SJSA1 (cell line): Measurements from ENCODE around the gene PARP6. TPM values are rescaled to one million over a fixed set of nuclear protein-coding genes. Genes with fewer than 3 reads are reported as not detected.

Experiments used
- DNase-seq, 2 experiments: peaks; one replicate each; pipeline ENCODE4 v3.0.0-alpha.2; 2015 to 2020; ENCODE audit warnings: low spot score in 2 of 2, low read depth in 1 of 2
- H3K27ac ChIP-seq: fragments of 250-450 bp; sonication (Bioruptor Pico); 2 replicates; pipeline ENCODE4 v1.5.1; 2020; ENCODE audit warnings: mild to moderate bottlenecking, moderate library complexity
- H3K27me3 ChIP-seq: fragments of 250-450 bp; sonication (Bioruptor Pico); replicated peaks from 2 replicates; pipeline ENCODE4 v1.5.1; 2020; ENCODE audit warnings: mild to moderate bottlenecking, moderate library complexity
- H3K36me3 ChIP-seq: fragments of 250-450 bp; sonication (Bioruptor Pico); 2 replicates; pipeline ENCODE4 v1.5.1; 2020; ENCODE audit warnings: mild to moderate bottlenecking
- H3K4me1 ChIP-seq: fragments of 250-450 bp; sonication (Bioruptor Pico); replicated peaks from 2 replicates; pipeline ENCODE4 v1.6.1; 2021; ENCODE audit warnings: mild to moderate bottlenecking
- H3K4me3 ChIP-seq: fragments of 250-450 bp; sonication (Bioruptor Pico); 2 replicates; pipeline ENCODE4 v1.5.1; 2020; ENCODE audit warnings: mild to moderate bottlenecking
- H3K9me3 ChIP-seq: fragments of 250-450 bp; sonication (Bioruptor Pico); replicated peaks from 2 replicates; pipeline ENCODE4 v1.5.1; 2020; ENCODE audit warnings: mild to moderate bottlenecking
- total RNA-seq: library from RNA; depleted of rRNA; stranded (reverse); fragments of >200 nt; shearing (Covaris generic); gene quantifications from 2 replicates; pipeline ENCODE4 v1.2.3, GENCODE V29; 2014; rRNA removed

PARP6 gene
- total RNA-seq, 1 experiment from 2014 or later, result 18.8 TPM

DNA sequence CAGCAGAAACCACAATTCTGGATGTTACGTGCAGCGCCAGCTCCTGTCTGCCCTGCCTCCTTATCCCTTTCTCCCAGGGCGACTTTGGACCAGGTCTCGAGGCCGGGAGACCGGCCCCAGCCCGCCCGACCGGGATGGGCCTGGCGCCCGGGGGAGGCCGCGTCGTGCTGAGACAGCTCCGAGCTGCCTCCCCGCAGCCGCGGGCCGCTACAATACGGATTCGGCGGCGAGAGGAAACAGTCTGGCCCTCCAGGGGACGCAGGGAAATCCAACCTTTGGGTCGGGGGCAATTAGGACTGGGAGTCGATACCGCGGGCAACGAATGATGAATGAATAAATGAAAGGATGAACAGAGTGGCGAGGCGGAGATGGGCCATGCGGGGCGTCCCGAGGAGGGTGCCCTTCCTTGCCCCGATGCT is 75.3 kb downstream of the PARP6 start:
- no peak for DNase-seq
- Histone ChIP-seq H3K27ac (no peak overlapping the region), H3K9me3 (no peaks in the 10 kb centered on the region), H3K4me1 (peaks cover 10% of the 10 kb centered on the region), H3K4me3 (peak overlapping the region; percentile 33), H3K27me3 (no peaks in the 10 kb centered on the region), H3K36me3 (peaks cover 43% of the 10 kb centered on the region)

DNA sequence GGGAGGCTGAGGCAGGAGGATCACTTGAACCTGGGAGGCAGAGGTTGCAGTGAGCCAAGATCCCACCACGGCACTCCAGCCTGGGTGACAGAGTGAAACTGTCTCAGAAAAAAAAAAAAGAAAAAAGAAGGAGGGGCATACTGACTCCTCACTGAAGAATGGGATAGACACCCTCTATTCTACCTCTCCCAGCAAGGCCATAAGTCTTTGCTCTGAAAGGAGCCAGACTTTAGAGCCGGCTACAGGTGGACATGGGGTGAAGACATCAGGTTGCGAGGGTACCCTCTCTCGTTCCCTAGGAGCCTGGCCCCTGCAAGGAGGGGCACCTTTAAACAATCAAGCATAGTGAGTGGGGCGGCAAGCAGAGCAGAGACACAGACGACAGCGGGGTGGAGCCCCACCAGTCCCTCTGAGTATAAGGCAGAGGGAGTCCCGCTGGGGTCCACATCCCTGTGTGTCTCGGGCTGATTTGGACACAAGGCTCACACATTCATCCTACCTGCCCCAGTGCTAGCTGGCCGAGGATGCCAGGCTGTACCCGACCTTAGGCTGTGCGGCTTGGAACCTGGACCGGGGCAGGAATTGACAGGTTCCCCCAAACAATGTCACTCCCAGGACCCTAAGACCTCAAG is 75.8 kb downstream of the PARP6 start:
- DNase-seq, result no peak
- Histone ChIP-seq H3K9me3 (no peaks in the 10 kb centered on the region), H3K27me3 (no peaks in the 10 kb centered on the region), H3K36me3 (peaks cover 38% of the 10 kb centered on the region), H3K27ac (no peak overlapping the region), H3K4me3 (no peak overlapping the region), H3K4me1 (peaks cover 10% of the 10 kb centered on the region)

DNA sequence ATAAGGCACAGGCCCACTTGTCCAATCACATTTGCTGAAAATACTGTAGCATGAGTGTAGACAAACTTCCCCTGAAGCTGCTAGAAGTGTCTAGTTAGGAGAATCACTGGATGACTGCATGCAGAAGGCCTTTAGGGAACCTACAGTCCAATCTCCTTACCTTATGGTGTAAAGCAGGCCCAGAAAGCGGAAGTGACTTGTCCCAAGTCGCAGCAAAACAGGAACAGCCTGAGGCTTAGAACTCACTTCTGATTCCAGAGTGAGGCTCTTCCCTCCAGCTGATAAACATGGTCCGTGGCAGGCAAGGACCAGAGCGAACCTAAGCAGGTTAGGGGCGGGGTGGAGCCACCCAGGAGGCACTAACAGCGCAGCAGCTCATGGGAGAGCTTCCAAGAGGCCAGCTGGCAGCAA is 77.2 kb downstream of the PARP6 start:
- Histone ChIP-seq H3K36me3 (peaks cover 23% of the 10 kb centered on the region), H3K9me3 (no peaks in the 10 kb centered on the region), H3K4me1 (peaks cover 10% of the 10 kb centered on the region), H3K27me3 (no peaks in the 10 kb centered on the region; the same call in 1 of the 2 replicates), H3K27ac (no peak overlapping the region), H3K4me3 (no peak overlapping the region)
- DNase-seq, result no peak

DNA sequence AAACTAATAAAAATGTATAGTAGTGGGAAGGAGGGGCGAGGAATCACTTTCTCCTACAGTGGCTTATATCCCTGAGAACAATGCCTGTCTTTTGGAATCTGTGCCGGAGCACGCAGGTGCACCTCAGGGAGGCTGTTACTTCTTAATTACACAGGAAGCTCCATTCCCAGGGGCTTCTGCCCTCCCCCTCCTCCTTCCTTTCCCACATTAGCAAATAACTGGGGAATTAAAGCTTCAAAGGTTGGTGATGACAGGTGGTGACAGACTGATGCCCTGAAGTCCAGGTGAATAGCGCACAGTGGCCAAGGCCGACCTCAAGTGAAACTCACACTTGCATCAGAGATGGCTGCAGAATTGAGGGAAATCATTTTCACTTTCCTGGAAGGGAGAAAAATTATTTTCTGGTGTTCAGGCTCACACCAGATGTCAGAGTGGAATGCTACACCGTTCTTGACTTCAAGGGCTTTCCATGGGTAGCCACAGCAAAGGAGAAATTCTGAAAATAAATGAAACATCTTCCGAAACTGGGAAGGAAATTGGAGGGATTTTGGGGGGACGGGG is 78.4 kb downstream of the PARP6 start:
- Histone ChIP-seq H3K4me1 (peaks cover 10% of the 10 kb centered on the region), H3K4me3 (no peak overlapping the region), H3K9me3 (no peaks in the 10 kb centered on the region), H3K27ac (no peak overlapping the region), H3K36me3 (peaks cover 12% of the 10 kb centered on the region), H3K27me3 (peaks cover 6% of the 10 kb centered on the region; the same call in 1 of the 2 replicates)
- DNase-seq, result no peak

DNA sequence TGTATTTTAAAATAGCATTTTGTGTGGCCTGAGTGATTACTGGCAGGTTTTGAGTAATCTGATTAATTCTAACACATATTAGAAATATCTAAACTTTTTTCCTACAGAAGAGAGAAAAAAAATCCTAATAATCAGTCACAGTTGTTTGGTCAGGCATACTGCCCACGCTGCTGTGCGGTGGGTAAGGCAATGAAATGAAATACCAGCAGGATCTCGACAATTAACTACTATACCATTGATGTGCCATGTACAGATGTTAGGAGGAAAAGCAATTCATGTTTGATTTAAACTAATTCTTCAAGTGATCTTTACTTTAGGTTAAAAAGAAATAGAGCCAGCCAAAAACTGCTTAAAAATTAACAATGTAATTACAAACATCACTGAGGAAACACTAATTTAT is 79.9 kb downstream of the PARP6 start:
- Histone ChIP-seq H3K36me3 (no peaks in the 10 kb centered on the region), H3K27me3 (peaks cover 6% of the 10 kb centered on the region; the same call in 1 of the 2 replicates), H3K4me3 (no peak overlapping the region), H3K4me1 (peaks cover 4% of the 10 kb centered on the region), H3K9me3 (no peaks in the 10 kb centered on the region), H3K27ac (no peak overlapping the region)
- no peak for DNase-seq

Other genes starting within 250 kb of the PARP6 start
- gene MYO9A, start 154.4 kb downstream of the PARP6 start, total RNA-seq, result 21.6 and 21.9 TPM in 2 replicates
- 0.78 and 2.5 TPM in 2 replicates for gene SENP8, start 154.2 kb downstream of the PARP6 start, total RNA-seq
- gene GRAMD2A, start 74.8 kb downstream of the PARP6 start, total RNA-seq, result 0.16 TPM in 1 of 2 replicates, not detected in the other
- 1,365 and 1,516 TPM in 2 replicates for gene PKM, start 41.4 kb downstream of the PARP6 start, total RNA-seq
- gene CELF6, start 47.6 kb upstream of the PARP6 start, total RNA-seq, result 0.08 TPM in 1 of 2 replicates, not detected in the other
- gene HEXA, start 103.5 kb upstream of the PARP6 start, total RNA-seq, result 58.5 and 90.0 TPM in 2 replicates
- gene TMEM202, start 125.8 kb upstream of the PARP6 start, total RNA-seq, result not detected in 2 replicates
- gene ARIH1, start 201.8 kb upstream of the PARP6 start, total RNA-seq, result 27.8 and 36.6 TPM in 2 replicates